ENCODE measurements around the gene ALDH1A1.

Gene ALDH1A1

GRCh38 chr9:72979405-72980100 lies 26.7 kb upstream of the ALDH1A1 start:
- DNase-seq: no peak

DNA sequence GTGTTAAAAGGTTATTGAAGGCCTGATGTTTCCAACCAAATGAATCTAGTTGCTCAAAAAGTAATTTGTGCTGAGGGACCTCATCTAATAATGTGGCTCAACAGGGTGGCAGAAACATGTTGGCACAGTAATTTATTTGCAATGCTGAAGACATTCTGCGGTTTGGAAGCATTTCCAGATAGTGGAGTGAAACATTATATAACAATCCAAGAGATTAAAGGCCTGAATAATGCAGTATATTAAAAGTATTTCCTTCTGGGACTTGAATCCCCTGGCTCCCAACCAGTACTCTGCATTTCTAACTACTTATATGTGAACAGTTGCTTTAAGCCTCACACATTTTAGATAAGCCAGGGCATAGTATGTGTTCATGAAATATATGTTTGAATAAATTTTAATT lies 25.9 kb upstream of the ALDH1A1 start:
- no peak for DNase-seq

GRCh38 chr9:72977670-72978069 lies 24.8 kb upstream of the ALDH1A1 start:
- DNase-seq: no peak

DNA sequence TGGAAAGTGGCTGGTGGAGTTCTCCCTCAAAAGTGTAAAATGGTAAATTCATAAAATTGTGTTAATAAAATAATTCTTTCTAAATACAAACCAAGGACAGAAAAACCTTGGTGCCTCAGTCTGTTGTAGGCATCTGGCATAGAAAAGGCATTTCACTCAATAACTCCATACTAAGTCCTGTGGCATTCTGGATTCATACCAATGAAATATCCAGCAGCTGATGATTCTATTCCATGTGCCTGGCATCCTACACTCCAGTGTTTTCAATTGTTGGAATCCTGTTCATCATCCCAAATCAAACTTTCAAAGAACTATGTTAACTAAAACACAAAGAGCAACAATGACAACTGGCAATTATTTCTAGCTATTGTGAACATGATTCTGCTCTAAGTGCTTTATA lies 21.6 kb upstream of the ALDH1A1 start:
- no peak for DNase-seq

DNA sequence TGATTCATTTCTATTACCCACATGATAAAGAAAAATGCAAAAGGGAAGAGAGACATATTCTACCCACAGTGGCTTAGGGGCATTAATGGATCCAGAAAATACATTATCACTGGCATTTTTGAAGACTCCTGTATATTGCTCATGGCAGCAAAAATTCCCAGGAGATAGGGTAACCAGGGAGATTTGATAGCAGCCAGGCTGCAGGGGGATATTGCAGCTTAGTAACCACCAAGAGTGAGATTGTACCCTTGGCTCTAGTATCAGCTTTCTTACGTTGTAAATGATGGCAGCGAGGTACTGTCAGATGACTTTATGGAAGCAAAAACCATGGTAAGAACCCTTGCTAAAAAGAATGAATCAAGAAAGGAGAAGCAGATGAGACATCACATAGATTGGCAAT lies 19.8 kb upstream of the ALDH1A1 start:
- DNase-seq: peak; percentile 46

GRCh38 chr9:72971411-72971810 lies 18.6 kb upstream of the ALDH1A1 start:
- DNase-seq: no peak

GRCh38 chr9:72960446-72960845 lies 7.6 kb upstream of the ALDH1A1 start:
- DNase-seq: no peak

DNA sequence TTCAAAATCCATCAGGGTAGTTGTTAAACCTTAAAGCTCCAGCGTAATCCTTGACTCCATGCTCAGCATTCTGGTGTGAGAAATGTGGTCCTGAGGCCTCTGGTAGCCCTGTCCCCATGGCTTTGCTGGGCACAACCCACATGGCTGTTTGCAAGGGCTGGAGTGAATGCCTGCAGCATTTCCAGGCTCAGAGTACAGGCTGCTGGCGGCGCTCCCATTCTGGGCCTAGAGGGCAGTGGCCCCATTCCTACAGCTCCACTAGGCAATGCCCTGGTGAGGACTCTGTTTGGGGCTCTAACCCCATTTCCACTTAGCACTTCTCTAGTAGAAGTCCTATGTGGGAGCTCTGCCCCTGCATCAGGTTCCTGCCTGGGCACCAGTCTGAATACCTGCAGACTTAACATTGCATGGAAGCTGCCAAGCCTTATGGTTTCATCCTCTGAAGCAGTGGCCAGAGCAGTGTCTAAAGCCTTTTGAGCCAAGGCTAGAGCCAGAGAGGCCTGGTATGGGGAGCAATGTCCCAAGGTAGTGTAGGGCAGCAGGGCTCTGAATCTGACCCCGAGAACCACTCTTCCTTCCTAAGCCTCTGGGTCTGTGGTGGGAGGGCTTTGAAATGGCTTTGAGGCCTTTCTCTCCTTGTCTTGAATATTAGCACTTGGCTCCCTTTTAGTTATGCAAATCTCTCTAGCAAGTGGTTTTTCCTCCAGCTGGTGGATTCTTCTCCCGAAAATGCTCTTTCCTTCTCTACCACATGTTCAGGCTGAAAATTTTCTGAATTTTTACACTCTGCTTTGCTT lies 5.8 kb upstream of the ALDH1A1 start:
- DNase-seq: no peak

DNA sequence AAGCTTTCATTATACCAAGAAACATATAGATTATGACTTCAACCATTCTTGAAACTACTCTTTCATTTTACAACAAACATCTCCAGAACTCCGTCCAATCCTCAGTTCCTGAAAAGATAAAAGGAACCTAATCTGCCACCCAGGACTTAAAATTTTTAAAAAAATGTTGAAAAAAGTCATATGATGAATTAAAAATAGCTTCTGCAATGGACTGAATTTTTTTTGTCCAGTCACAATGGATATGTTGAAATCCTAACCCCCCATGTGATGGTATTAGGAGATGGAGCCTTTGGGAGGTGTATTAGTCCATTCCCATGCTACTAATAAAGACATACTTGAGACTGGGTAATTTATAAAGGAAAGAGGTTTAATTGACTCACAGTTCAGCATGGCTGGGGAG lies 2.7 kb upstream of the ALDH1A1 start:
- DNase-seq: no peak

- no peak for DNase-seq
These were observed 2.2 kb upstream of the ALDH1A1 start for GRCh38 chr9:72955126-72955455.

- DNase-seq: peak; percentile 46
These were observed 1.7 kb upstream of the ALDH1A1 start for GRCh38 chr9:72954431-72955125.

GRCh38 chr9:72952381-72952690 lies 517 bp downstream of the ALDH1A1 start:
- no peak for DNase-seq

DNA sequence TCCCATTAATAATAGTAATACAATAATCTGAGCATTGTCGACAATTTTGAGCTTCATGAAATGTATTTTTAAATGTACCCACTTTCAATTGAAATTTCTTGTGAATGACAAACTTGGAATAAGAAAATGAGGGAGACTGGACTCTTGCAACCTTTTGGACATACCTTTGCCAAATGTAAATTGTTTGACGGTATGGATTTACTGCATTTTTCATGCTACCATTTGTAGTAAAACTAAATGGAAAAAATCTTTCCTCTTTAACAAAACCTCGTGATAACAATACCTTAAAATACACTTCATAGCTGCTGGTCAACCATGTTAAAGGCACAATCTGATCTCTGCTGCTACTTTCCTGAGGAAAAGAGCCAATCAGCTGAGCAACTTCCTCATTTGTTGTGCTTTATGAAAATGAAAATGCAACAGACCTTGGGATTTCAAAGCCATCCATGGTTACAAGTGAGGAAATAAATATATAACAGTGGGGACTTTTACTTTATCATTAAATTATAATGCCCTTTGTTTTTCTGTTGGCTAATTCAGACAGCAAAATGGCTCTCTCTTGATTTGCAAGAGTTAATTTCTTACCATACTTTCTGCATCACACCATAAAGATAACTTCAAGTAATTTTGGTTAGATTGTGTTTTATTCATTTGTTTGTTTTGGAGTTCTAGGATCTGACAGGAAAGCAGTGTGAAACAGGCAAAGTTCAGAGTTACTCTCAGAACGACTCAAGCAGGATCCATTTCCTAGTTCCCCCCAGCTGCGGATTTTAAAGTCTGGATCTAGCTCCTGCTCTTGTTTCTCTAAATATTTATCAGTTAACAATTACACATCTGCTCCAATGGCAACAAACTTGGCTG lies 1.1 kb downstream of the ALDH1A1 start:
- peak; percentile 41 for DNase-seq

DNA sequence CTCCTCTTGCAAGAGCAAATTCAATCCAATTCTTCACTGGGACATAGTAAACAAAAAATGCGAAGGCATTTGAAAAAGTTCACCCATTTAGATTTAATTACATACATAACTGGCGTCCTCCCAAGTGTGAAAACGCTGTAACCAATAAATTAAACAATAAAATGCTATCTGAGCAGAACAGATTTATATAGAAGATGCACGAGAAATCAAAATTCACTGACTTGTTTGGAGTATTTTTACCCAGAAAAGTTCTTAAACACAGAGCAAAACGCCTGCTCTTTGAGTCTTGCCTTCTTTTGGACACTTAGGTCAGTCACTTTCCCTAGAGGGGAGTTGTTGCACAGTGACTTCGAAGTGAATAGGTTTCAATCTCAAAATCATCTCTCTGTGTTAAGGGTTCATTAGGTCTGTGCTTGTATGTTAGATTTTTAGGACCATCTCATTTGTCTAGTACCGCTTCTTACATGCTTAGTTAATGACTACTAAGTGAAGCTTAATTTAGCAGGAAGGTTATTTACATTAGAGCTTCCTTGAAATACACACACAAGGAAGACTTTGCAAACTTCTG lies 1.9 kb downstream of the ALDH1A1 start:
- DNase-seq: peak; percentile 48

GRCh38 chr9:72949918-72950325 lies 2.9 kb downstream of the ALDH1A1 start:
- DNase-seq: peak; percentile 15

GRCh38 chr9:72949244-72949582 lies 3.6 kb downstream of the ALDH1A1 start:
- DNase-seq: peak; percentile 27

DNA sequence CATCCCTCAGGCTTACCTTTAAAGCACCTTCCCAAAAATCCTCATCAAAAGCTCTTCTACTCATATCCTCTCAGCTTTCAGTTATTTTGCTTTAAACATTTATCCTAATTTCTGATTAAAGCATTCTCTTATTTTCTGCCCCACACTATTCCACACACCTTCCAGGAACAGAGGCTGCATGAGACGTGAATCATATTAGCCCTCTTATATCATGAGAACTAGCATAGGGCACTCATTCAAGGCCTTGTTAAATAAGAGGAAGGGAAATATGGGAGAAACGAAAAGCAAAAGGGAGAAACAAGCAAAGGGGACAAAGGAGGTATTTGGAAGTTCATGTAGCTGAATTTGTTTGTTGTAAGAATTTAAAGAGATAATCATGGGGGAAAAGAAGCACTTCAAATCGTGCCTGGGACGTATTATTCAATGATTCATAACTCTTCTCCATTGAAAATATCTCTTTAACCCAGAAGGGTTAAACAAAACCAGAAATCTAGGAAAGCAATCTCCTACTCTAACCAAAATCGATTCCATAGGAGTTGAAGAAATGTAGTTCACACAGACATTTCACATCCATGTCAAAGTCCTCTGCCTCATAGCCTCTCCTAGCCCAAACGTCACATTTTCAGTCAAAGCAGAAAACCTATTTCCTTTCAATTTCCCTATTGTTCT lies 4.1 kb downstream of the ALDH1A1 start:
- DNase-seq: no peak

DNA sequence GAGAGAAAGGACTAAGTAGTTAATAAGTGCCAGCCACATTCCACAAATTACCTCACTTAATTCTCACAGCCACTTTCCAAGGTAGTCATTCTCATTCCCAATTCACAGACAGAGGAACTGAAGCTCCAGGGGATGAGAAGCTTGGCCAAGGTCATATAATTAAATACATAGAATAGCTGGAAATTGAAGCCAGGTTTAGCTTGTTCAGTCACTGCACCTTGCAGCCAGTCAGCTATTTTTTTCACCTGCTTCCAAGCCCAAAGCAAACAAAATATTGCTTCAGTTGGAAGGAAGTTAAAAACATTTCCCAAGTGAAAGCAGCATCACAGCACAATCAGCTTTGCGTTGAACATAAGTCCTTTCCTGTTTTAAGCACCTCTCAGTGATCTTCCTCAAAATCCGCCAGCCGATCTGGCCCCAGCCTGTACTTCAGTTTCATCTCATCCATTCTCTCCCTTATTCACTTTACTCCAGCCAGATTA lies 4.8 kb downstream of the ALDH1A1 start:
- no peak for DNase-seq

GRCh38 chr9:72946821-72947220 lies 6.0 kb downstream of the ALDH1A1 start:
- no peak for DNase-seq

DNA sequence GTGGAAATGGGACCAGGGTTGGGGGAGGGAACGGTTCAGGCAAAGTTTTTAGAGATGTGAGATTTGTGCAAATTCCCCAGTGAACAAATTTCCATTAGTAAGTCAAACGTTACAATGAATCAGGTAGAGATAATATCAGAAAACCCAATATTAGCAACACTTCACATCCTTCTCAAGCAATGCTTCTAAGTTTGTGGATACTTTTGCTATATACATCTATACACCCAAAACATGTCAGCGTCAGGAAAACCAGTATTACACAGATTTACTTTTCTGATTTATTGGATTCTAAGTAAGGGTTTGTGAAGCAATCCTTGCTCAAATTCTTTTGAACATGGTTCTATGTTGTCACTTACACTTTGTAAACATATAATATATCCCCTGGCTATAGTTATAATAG lies 6.5 kb downstream of the ALDH1A1 start:
- no peak for DNase-seq

- DNase-seq: no peak
These were observed 7.5 kb downstream of the ALDH1A1 start for GRCh38 chr9:72945391-72945790.

DNA sequence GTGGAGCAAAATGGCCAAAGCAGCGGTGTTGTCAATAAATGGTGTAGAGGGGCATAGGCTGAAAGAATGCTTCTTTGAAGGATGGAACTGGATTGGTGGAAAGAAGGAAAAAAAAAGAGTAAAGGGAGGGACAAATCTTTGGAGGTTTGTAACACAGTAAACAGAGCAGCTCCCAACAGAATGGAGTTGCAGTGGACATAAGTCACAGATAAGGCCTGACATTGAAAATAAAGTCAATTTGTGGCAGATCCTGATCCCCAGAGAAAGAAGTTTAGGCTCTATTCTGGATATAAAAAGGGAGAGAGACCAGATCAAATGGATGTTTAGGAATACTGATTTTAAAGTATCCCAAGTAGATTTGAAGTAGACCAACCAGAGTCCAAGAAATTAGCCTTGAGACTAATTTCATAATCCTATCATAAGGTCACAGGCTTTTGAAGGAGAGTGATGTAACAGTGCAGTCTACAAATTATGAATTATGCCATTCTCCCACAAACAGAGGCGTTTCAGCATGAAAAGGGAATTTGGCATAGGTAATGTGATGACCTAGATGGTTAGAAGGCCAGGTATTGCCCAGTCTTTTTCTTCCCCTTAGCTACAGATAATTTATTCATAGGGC lies 8.9 kb downstream of the ALDH1A1 start:
- no peak for DNase-seq

Data from eye (tissue), 1 donor.